Measurements from ENCODE around the gene LZTS2. TPM values are rescaled to one million over a fixed set of nuclear protein-coding genes. Genes with fewer than 3 reads are reported as not detected.
A peak's percentile ranks its signal among the peaks of the same experiment; 100 is the strongest.

The LZTS2 gene
- total RNA-seq, 1 donor from 2014 or later: 56.7 TPM

DNA sequence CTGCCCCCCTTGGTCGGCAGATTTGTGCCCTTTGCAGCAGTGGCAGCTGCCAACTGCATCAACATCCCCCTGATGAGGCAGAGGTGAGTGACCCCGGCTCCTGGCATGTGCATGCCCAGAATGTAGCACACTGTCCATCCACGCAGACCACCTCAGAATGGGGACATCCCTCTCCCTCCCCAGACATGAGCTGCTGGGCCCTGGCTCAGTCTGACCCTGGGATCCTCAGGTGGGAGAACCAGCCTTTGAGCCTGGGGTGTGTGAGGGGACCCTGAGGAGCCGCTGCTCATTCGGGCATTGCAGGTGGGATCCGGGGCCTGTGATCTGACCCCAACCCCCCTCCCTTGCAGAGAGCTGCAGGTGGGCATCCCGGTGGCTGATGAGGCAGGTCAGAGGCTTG lies 37.1 kb downstream of the LZTS2 start:
- DNase-seq: no peak
- Mint-ChIP-seq H3K27me3 (ENCODE audit: unreplicated experiment) (peaks cover 11% of the 10 kb centered on the region), H3K9me3 (ENCODE audit: unreplicated experiment) (peaks cover 7% of the 10 kb centered on the region), H3K36me3 (ENCODE audit: unreplicated experiment) (peaks cover 7% of the 10 kb centered on the region), H3K27ac (ENCODE audit: unreplicated experiment) (no peak overlapping the region), H3K4me3 (ENCODE audit: unreplicated experiment) (no peak overlapping the region), H3K4me1 (ENCODE audit: low read depth, unreplicated experiment) (peaks cover 16% of the 10 kb centered on the region)
- TF ChIP-seq, protein P1, sequence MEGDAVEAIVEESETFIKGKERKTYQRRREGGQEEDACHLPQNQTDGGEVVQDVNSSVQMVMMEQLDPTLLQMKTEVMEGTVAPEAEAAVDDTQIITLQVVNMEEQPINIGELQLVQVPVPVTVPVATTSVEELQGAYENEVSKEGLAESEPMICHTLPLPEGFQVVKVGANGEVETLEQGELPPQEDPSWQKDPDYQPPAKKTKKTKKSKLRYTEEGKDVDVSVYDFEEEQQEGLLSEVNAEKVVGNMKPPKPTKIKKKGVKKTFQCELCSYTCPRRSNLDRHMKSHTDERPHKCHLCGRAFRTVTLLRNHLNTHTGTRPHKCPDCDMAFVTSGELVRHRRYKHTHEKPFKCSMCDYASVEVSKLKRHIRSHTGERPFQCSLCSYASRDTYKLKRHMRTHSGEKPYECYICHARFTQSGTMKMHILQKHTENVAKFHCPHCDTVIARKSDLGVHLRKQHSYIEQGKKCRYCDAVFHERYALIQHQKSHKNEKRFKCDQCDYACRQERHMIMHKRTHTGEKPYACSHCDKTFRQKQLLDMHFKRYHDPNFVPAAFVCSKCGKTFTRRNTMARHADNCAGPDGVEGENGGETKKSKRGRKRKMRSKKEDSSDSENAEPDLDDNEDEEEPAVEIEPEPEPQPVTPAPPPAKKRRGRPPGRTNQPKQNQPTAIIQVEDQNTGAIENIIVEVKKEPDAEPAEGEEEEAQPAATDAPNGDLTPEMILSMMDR (IDR thresholded peaks at IDR 0.05; ENCODE audit: partially characterized antibody, unreplicated experiment): no peak

DNA sequence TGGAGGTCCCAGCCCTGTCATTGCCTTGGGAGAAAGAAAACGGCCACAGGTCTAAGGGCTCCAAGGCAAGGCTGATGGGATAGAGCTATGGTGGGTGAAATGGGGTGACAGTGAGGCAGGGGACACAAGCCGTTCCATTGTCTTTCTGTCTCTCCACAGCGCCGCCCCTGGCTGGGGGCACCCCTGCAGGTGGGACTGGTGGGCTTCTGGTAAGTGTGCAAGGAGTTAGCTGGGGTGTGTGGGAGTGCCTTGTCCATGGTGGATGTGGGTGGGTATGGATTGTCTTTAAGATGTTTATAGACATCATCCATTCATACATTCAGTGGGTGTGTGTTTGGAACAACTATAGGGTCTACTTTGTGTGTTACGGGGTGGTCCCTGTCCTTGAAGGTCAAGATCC lies 38.9 kb downstream of the LZTS2 start:
- Mint-ChIP-seq H3K27ac (ENCODE audit: unreplicated experiment) (no peak overlapping the region), H3K36me3 (ENCODE audit: unreplicated experiment) (peaks cover 7% of the 10 kb centered on the region), H3K4me1 (ENCODE audit: low read depth, unreplicated experiment) (peaks cover 12% of the 10 kb centered on the region), H3K9me3 (ENCODE audit: unreplicated experiment) (peaks cover 6% of the 10 kb centered on the region), H3K4me3 (ENCODE audit: unreplicated experiment) (no peak overlapping the region), H3K27me3 (ENCODE audit: unreplicated experiment) (peaks cover 4% of the 10 kb centered on the region)
- TF ChIP-seq, protein P1 (IDR thresholded peaks at IDR 0.05; ENCODE audit: partially characterized antibody, unreplicated experiment): no peak
- DNase-seq: no peak

DNA sequence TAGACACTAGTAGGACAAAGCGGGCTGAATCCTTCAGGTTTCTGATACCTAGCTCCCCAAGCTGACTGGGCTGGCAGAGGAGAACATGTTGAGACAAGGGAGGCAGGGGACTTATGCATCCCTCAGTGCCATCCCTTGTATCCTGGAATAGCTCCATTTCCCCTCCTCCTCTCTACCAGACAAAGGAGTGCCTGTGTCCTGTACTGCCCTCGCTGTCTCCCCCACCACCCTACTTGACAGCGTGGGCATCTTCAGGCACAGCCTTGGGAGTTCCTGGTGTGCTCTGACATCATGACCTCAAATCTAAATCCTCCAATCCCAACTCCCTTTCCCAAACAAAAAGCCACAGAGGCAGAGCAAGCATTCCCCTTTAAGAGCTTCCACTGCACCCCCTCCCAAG lies 40.5 kb downstream of the LZTS2 start:
- H3K9me3 Mint-ChIP-seq (ENCODE audit: unreplicated experiment): peaks cover 6% of the 10 kb centered on the region
- no peak for DNase-seq
- no peak overlapping the region for H3K27ac Mint-ChIP-seq (ENCODE audit: unreplicated experiment)
- H3K4me1 Mint-ChIP-seq (ENCODE audit: low read depth, unreplicated experiment): peaks cover 13% of the 10 kb centered on the region
- H3K36me3 Mint-ChIP-seq (ENCODE audit: unreplicated experiment): peaks cover 7% of the 10 kb centered on the region
- TF ChIP-seq, protein P1 (IDR thresholded peaks at IDR 0.05; ENCODE audit: partially characterized antibody, unreplicated experiment): no peak
- H3K4me3 Mint-ChIP-seq (ENCODE audit: unreplicated experiment): no peak overlapping the region
- H3K27me3 Mint-ChIP-seq (ENCODE audit: unreplicated experiment): peaks cover 4% of the 10 kb centered on the region

DNA sequence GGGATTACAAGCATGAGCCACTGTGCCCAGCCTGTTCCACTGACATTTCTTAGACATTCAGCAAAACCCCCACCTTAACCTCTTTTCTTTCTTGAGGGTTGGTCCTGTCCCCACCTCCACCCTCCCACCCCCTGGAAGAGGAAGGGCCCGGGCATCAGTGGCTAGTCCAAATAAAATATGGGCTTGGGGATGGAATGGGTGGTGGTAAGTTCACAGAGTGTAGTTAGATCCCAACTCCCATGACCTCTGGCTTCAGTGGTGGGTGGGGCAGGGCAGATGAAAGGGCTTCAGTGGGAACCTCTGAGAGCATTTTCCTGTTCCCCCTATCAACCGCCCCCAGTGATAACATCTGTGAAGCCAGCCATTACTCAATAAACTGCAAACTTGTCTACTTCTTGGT lies 41.2 kb downstream of the LZTS2 start:
- peaks cover 6% of the 10 kb centered on the region for H3K9me3 Mint-ChIP-seq (ENCODE audit: unreplicated experiment)
- TF ChIP-seq, protein P1 (IDR thresholded peaks at IDR 0.05; ENCODE audit: partially characterized antibody, unreplicated experiment): no peak
- H3K27ac Mint-ChIP-seq (ENCODE audit: unreplicated experiment): no peak overlapping the region
- peaks cover 9% of the 10 kb centered on the region for H3K27me3 Mint-ChIP-seq (ENCODE audit: unreplicated experiment)
- DNase-seq: no peak
- no peak overlapping the region for H3K4me3 Mint-ChIP-seq (ENCODE audit: unreplicated experiment)
- peaks cover 13% of the 10 kb centered on the region for H3K4me1 Mint-ChIP-seq (ENCODE audit: low read depth, unreplicated experiment)
- H3K36me3 Mint-ChIP-seq (ENCODE audit: unreplicated experiment): peaks cover 7% of the 10 kb centered on the region

DNA sequence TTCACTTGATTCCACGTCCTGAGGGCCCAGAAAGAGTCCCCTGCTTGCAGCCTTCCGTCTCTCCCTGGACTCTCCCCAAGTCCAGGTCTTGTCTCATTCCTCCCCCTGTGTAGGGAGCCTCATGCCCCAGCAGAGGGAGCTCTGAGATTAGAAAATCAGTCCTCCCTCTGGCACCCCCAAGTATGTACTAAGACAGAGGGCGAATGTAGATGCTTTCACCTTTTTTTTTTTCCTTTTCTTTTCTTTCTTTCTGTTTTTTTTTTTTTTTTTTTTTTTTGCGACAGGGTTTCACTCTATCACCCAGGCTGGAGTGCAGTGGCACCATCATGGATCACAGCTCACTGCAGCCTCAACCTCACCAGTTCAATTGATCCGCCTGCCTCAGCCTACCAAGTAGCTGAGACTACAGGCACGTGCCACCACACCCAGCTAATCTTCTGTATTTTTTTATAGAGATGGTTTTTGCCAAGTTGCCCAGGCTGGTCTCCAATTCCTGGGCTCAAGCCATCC lies 41.7 kb downstream of the LZTS2 start:
- DNase-seq: peak; percentile 83
- H3K27me3 Mint-ChIP-seq (ENCODE audit: unreplicated experiment): peaks cover 12% of the 10 kb centered on the region
- peaks cover 13% of the 10 kb centered on the region for H3K4me1 Mint-ChIP-seq (ENCODE audit: low read depth, unreplicated experiment)
- peaks cover 7% of the 10 kb centered on the region for H3K36me3 Mint-ChIP-seq (ENCODE audit: unreplicated experiment)
- H3K27ac Mint-ChIP-seq (ENCODE audit: unreplicated experiment): no peak overlapping the region
- no peak overlapping the region for H3K4me3 Mint-ChIP-seq (ENCODE audit: unreplicated experiment)
- H3K9me3 Mint-ChIP-seq (ENCODE audit: unreplicated experiment): peaks cover 6% of the 10 kb centered on the region
- TF ChIP-seq, protein P1 (IDR thresholded peaks at IDR 0.05; ENCODE audit: partially characterized antibody, unreplicated experiment): peak; percentile 74

All from glutamatergic neuron (in vitro differentiated cells).